Measurements from ENCODE around the gene COG5.

DNA sequence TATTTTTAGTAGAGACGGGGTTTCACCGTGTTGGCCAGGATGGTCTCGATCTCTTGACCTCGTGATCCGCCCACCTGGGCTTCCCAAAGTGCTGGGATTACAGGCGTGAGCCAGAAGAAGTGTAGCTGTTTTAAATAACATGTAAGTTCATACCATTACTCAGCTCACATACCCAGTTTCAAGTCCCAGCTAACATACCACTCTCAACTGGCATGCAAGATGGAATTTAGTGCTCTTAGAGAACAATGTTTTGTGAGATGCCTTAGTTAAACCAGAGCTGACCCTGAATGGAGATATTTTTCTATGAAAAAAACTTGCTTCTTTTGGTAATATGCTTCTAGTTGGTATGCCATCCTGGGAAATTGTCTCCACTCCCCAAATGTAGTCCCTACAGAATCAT, 357.6 kb downstream of the COG5 start:
- TF ChIP-seq CTCF (IDR thresholded peaks at IDR 0.05; ENCODE audit: low read length) (no peak), EZH2 (IDR thresholded peaks at IDR 0.05; ENCODE audit: borderline replicate concordance, low read length) (no peak)
